Measurements from ENCODE around the gene TRANK1. TPM values are rescaled to one million over a fixed set of nuclear protein-coding genes. Genes with fewer than 3 reads are reported as not detected.

TRANK1 gene
- total RNA-seq, 1 experiment from 2014 or later: 6.3 TPM

DNA sequence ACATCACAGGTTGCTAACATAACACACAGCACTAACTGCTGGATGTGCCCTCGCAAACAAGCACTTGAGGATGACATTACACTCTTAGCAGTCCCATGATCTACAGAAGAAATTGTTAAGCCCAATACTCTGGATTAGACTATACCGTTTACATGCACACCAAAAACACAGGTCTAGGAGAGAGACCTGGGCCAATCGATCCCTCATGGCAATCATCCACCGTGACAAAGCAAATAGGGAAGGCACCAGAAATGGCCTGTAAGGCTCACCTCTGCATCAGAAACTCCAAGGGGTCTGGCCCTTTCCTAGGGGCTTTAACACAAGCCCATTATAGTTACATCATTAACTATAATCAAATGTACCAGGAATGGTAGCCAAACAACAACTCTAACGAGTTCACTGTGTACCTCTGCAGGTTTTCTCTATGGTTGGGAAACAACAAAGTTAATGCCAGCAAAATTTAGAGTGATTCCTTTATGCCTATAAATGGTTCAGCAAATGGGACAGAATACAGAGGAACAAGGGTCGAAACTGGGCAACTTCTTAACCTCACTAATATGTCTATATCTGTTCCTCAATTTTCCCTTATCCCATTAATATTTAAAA lies 18.5 kb downstream of the TRANK1 start:
- BruUV-seq (replicated peaks): no TSS peak
- CTCF ChIA-PET: no interaction called here
- TF ChIP-seq EZH2 (IDR thresholded peaks at IDR 0.05; ENCODE audit: borderline replicate concordance, low read depth, low read length, poor library complexity, severe bottlenecking): no peak
- TF ChIP-seq, protein P1, sequence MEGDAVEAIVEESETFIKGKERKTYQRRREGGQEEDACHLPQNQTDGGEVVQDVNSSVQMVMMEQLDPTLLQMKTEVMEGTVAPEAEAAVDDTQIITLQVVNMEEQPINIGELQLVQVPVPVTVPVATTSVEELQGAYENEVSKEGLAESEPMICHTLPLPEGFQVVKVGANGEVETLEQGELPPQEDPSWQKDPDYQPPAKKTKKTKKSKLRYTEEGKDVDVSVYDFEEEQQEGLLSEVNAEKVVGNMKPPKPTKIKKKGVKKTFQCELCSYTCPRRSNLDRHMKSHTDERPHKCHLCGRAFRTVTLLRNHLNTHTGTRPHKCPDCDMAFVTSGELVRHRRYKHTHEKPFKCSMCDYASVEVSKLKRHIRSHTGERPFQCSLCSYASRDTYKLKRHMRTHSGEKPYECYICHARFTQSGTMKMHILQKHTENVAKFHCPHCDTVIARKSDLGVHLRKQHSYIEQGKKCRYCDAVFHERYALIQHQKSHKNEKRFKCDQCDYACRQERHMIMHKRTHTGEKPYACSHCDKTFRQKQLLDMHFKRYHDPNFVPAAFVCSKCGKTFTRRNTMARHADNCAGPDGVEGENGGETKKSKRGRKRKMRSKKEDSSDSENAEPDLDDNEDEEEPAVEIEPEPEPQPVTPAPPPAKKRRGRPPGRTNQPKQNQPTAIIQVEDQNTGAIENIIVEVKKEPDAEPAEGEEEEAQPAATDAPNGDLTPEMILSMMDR (conservative IDR thresholded peaks at IDR 0.05; ENCODE audit: low read depth, low read length): no peak

DNA sequence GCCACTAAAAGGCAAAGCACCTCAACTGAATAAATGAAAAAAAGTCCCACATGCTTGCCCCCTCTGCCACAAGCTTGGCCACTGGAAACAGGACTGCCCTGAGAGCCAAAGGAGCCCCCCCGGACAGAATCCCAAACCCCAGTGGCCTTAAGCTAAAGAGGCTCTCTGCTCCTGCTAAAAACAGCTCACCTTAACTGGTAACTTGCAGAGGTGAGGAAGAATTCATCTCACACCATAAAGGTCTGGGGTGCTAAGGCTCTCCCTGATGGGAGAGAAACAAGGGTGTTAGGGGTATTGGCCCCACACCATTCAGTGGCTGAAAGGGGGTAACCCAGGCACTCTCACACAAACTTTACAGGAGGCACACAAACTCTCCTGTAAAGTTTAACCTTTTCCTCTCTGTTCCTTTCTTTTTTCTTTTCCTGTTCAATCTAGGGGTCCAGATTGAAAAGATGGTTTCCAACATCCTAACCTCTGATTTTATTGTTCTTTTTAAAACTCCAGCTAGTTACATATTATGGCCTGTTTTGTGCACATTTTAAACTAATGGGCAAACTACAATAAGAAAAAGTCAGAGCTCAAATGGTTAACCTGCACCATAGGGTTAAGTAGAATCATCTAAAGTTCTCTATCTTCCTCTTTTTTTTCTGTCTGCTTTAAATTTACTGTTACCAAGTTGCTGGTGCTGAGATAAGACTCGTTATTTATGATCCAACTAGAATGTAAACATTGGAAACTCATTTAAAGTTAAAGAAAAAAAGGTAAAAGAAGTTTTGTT lies 19.9 kb downstream of the TRANK1 start:
- H3K4me1 ChIP-seq (ENCODE audit: insufficient read depth, low read length, poor library complexity, severe bottlenecking): no peaks in the 10 kb centered on the region
- H3K27ac ChIP-seq (ENCODE audit: low read depth, low read length, poor library complexity, severe bottlenecking): no peak overlapping the region
- intact Hi-C loops (cut with micrococcal nuclease; ENCODE audit: unreplicated experiment): no loop called here
- no TSS peak for BruUV-seq (replicated peaks)
- no peak overlapping the region for H3K4me3 ChIP-seq (ENCODE audit: low read depth, low read length, poor library complexity, severe bottlenecking)
- no peaks in the 10 kb centered on the region for H3K27me3 ChIP-seq (replicated peaks; ENCODE audit: insufficient read depth, low read depth, low read length, poor library complexity)
- no peaks in the 10 kb centered on the region for H3K36me3 ChIP-seq (ENCODE audit: insufficient read depth, low read length, poor library complexity, severe bottlenecking)
- POLR2A ChIA-PET (ENCODE audit: low non-redundant PET): no interaction called here
- TF ChIP-seq, protein P1 (conservative IDR thresholded peaks at IDR 0.05; ENCODE audit: low read depth, low read length): no peak
- TF ChIP-seq EZH2 (IDR thresholded peaks at IDR 0.05; ENCODE audit: borderline replicate concordance, low read depth, low read length, poor library complexity, severe bottlenecking): no peak
- CTCF ChIA-PET: no interaction called here
- no peak for DNase-seq (ENCODE audit: low spot score)
- H3K9me3 ChIP-seq (ENCODE audit: low read depth, low read length, poor library complexity, severe bottlenecking): peaks cover 9% of the 10 kb centered on the region

More for the DNA sequence above, 18.5 kb downstream of the TRANK1 start:
- Histone ChIP-seq H3K4me3 (ENCODE audit: low read depth, low read length, poor library complexity, severe bottlenecking) (no peak overlapping the region), H3K27me3 (replicated peaks; ENCODE audit: insufficient read depth, low read depth, low read length, poor library complexity) (no peaks in the 10 kb centered on the region), H3K36me3 (ENCODE audit: insufficient read depth, low read length, poor library complexity, severe bottlenecking) (no peaks in the 10 kb centered on the region), H3K4me1 (ENCODE audit: insufficient read depth, low read length, poor library complexity, severe bottlenecking) (no peaks in the 10 kb centered on the region), H3K9me3 (ENCODE audit: low read depth, low read length, poor library complexity, severe bottlenecking) (peaks cover 4% of the 10 kb centered on the region), H3K27ac (ENCODE audit: low read depth, low read length, poor library complexity, severe bottlenecking) (no peak overlapping the region)
- POLR2A ChIA-PET (ENCODE audit: low non-redundant PET): no interaction called here
- intact Hi-C loops (cut with micrococcal nuclease; ENCODE audit: unreplicated experiment): no loop called here
- DNase-seq (ENCODE audit: low spot score): no peak

DNA sequence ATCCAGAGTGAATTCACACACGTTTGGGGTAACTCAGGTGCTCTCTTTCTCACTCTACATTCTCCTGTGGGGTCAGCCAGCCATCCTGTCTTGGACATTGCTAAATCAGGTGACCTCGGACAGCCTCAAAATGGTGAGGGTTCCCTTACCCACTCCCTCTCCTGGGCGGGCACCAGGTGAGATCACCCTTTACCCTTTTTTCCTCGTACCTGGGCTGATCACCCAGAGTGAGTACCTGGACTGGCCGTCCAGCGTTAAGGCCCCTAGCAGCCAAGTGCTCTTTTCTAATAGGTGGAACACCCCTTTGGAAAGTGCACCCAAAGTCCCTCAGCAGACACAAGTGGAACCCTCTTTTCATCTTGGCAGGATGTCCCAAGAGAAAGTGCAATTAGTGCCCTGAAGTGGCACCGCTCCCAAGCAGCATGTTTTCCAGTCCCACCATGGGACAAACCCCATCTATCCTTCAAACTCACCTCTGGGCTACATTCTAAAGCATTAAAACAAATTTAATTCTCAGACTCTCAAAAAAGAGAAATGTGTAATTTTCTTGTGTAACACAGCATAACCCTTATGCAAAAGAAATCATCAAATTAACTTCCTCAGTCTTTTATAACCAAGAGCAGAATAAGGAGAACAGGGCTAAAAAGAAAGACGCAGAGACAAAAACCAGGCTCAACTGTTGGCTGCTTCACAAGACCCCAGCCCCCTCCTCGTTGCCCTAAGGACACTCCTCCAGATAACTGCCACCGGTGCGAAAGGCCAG lies 20.7 kb downstream of the TRANK1 start:
- ChIA-PET POLR2A (ENCODE audit: low non-redundant PET) (no interaction called here), CTCF (no interaction called here)
- Histone ChIP-seq H3K27me3 (replicated peaks; ENCODE audit: insufficient read depth, low read depth, low read length, poor library complexity) (no peaks in the 10 kb centered on the region), H3K4me1 (ENCODE audit: insufficient read depth, low read length, poor library complexity, severe bottlenecking) (peaks cover 7% of the 10 kb centered on the region), H3K27ac (ENCODE audit: low read depth, low read length, poor library complexity, severe bottlenecking) (no peak overlapping the region), H3K36me3 (ENCODE audit: insufficient read depth, low read length, poor library complexity, severe bottlenecking) (no peaks in the 10 kb centered on the region), H3K9me3 (ENCODE audit: low read depth, low read length, poor library complexity, severe bottlenecking) (peaks cover 9% of the 10 kb centered on the region), H3K4me3 (ENCODE audit: low read depth, low read length, poor library complexity, severe bottlenecking) (no peak overlapping the region)
- intact Hi-C loops (cut with micrococcal nuclease; ENCODE audit: unreplicated experiment): no loop called here
- DNase-seq (ENCODE audit: low spot score): no peak
- TF ChIP-seq, protein P1 (conservative IDR thresholded peaks at IDR 0.05; ENCODE audit: low read depth, low read length): no peak
- no peak for TF ChIP-seq EZH2 (IDR thresholded peaks at IDR 0.05; ENCODE audit: borderline replicate concordance, low read depth, low read length, poor library complexity, severe bottlenecking)
- no TSS peak for BruUV-seq (replicated peaks)
